HG02763 (cell line): Measurements from ENCODE around the gene ISL1.

ENCODE experiments used
- ATAC-seq: cut with Tn5 transposase; IDR thresholded peaks from one replicate; pipeline ENCODE4 v1.9.1; 2021; ENCODE audit warnings: mild to moderate bottlenecking, moderate library complexity; ENCODE audit not compliant: unreplicated experiment

The ISL1 gene

GRCh38 chr5:51383131-51384121 is at the start of gene ISL1:
Gene ISL1 (plus strand): TSS chr5:51383448. CDS start chr5:51383672, 224 bp downstream.
- ATAC-seq = no peak

- no peak for ATAC-seq
Measured at GRCh38 chr5:51336878-51337277, 46.4 kb upstream of the ISL1 start.

- ATAC-seq = no peak
Measured at GRCh38 chr5:51345106-51345505, 38.1 kb upstream of the ISL1 start.

GRCh38 chr5:51347157-51347556 is 36.1 kb upstream of the ISL1 start:
- no peak for ATAC-seq

GRCh38 chr5:51347704-51348103 is 35.5 kb upstream of the ISL1 start:
- no peak for ATAC-seq

- no peak for ATAC-seq
Measured at GRCh38 chr5:51371052-51371451, 12.2 kb upstream of the ISL1 start.

- ATAC-seq = no peak
Measured at GRCh38 chr5:51373880-51374523, 9.2 kb upstream of the ISL1 start.

- ATAC-seq = no peak
Measured at GRCh38 chr5:51375084-51375483, 8.2 kb upstream of the ISL1 start.

GRCh38 chr5:51376509-51376908 is 6.7 kb upstream of the ISL1 start:
- no peak for ATAC-seq

- ATAC-seq = no peak
Measured at GRCh38 chr5:51377151-51378060, 5.8 kb upstream of the ISL1 start.

GRCh38 chr5:51378061-51378409 is 5.2 kb upstream of the ISL1 start:
- no peak for ATAC-seq

- ATAC-seq = no peak
Measured at GRCh38 chr5:51378448-51379330, 4.6 kb upstream of the ISL1 start.

GRCh38 chr5:51379331-51379700 is 3.9 kb upstream of the ISL1 start:
- ATAC-seq = no peak

- ATAC-seq = no peak
Measured at GRCh38 chr5:51380603-51381207, 2.5 kb upstream of the ISL1 start.

GRCh38 chr5:51381761-51382474 is 1.3 kb upstream of the ISL1 start:
- no peak for ATAC-seq

GRCh38 chr5:51382521-51383130 is 622 bp upstream of the ISL1 start:
- ATAC-seq = no peak

GRCh38 chr5:51384281-51384840 is 1.1 kb downstream of the ISL1 start:
- ATAC-seq = no peak

- no peak for ATAC-seq
Measured at GRCh38 chr5:51385216-51385615, 2.0 kb downstream of the ISL1 start.
